ENCODE measurements around the gene ADISSP.

GRCh38 chr20:3771552-3772058 lies 4.1 kb upstream of the ADISSP start:
- no peak for TF ChIP-seq CTCF (IDR thresholded peaks at IDR 0.05)
- TF ChIP-seq POLR2A (IDR thresholded peaks at IDR 0.05), result no peak

Measured in heart left ventricle (tissue), 13 donors.